ENCODE results near the gene THAP7. TPM values are rescaled to one million over a fixed set of nuclear protein-coding genes. Genes with fewer than 3 reads are reported as not detected.
"Not testable (repeated sequence)": the region's sequence is repeated elsewhere in the genome, so short reads cannot be mapped to it uniquely, and the experiment has no call there.

The THAP7 gene
- total RNA-seq (ENCODE audit: low replicate concordance): 20.0 and 21.8 TPM in 2 replicates

GRCh38 chr22:21001601-21002325 lies at the start of gene THAP7:
TSS of gene THAP7 (minus strand) at chr22:21002118. CDS start at chr22:21001911, 207 bp downstream.
- peak; percentile 96 for DNase-seq (ENCODE audit: low read depth)

DNA sequence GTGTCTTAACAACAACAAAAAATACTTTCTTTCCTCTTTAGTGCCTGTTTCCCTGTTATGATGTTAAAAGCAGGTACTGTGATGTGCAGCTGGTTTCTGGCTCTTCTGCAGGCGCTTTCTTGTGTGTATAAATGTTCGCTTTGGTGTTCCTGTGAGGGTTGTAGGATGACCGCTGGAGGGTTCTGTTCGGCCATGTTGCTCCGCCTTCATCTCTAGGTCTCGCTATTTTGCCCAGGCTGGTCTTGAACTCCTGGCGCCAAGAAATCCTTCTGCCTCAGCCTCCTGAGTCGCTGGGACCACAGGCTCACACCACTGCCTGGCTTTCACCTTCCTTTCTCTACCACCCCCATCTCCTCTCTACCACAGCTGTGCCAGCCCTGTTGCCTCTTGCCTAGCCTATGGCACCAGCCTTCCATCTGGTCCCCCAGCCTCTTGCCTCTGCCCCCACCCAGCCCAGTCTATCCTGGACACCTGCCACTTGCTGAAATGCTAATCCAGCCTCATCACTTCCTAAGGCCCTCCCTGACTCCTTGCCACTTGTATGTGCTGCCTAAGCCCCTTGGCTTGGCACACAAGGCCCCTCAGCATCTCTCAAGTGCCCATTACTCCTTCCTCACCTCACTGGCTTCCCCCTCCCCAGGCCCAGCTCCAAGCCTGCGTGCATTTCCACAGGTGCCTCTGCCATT lies 49.4 kb upstream of the THAP7 start:
- H3K4me3 ChIP-seq (ENCODE audit: low read depth, low read length): no peak overlapping the region
- TF ChIP-seq CTCF (IDR thresholded peaks at IDR 0.05; ENCODE audit: insufficient read depth, low read length): no peak
- DNase-seq (ENCODE audit: low read depth): no peak

More at GRCh38 chr22:21001601-21002325, at the start of gene THAP7:
- H3K4me3 ChIP-seq (ENCODE audit: low read depth, low read length): peak within 1 kb of the TSS; percentile 84
- TF ChIP-seq CTCF (IDR thresholded peaks at IDR 0.05; ENCODE audit: insufficient read depth, low read length): no peak

DNA sequence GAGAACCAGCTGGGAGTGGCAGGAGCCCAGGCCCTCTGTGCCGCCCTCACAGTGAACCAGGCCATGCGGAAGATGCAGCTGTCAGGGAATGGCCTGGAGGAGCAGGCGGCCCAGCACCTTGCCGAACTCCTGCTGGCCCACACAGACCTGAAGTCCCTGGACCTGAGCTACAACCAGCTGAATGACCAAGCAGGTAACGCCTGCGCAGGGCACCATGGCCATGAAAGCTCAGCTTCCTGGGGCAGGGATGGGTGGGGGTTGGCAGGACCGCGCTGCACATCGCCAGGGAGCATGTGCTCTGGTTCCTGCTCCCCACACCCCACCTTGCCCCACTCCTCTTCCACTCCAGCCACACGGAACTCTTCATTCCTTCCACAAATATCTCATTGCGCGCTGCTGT lies 47.0 kb upstream of the THAP7 start:
- H3K4me3 ChIP-seq (ENCODE audit: low read depth, low read length): not testable (repeated sequence)

DNA sequence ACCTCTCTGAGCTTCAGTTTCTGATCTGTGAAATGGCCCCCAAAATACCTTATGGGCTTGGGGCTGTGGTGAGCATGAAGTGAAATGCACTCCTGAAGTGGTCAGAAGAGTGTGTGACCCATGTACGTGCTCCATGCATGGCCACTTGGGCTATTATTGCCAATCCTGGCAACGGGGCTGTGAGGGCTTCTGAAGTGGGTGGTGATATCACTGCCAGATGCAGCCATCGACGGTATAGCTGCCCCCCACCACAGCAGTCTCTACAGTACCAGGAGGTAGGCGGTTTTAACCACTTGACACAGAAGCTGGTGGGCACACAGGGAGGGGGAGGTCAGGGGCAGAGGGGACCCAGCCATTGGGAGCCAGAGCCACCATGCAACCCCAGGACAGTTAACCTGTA lies 46.5 kb upstream of the THAP7 start:
- DNase-seq (ENCODE audit: low read depth); H3K4me3 ChIP-seq (ENCODE audit: low read depth, low read length): not testable (repeated sequence)

More for the DNA sequence above, 47.0 kb upstream of the THAP7 start:
- DNase-seq (ENCODE audit: low read depth): not testable (repeated sequence)

GRCh38 chr22:21047730-21048129 lies 45.8 kb upstream of the THAP7 start:
- no peak overlapping the region for H3K4me3 ChIP-seq (ENCODE audit: low read depth, low read length)
- DNase-seq (ENCODE audit: low read depth): no peak
- no peak for TF ChIP-seq CTCF (IDR thresholded peaks at IDR 0.05; ENCODE audit: insufficient read depth, low read length)

DNA sequence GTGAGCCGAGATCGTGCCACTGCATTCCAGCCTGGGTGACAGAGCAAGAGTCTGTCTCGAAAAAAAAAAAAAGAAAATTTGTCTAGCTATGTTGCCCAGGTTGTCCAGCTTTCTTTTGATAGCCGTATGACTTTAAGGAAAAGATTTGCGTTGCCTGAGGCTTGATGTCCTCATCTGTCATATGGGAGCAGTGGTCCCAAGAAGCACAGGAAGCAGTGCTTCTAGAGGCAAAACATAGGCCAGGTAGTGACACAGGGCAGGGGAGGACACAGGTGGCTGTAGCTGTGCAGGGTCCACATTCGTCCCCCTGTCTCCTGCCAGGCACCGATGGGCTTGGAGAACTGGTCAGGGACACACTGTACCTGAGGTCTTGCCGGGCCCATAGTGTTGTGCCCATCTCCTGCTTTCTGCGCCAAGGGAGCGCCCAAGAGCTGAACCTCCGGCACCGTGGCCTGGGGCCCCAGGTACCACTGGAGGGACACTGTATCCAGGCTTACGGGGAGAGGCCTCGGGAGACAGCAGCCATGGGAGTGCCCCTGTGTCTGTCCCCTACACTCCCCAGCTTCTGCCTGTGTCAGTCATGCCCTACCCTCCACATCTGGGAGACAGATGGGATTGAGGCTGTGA lies 45.2 kb upstream of the THAP7 start:
- H3K4me3 ChIP-seq (ENCODE audit: low read depth, low read length): no peak overlapping the region
- DNase-seq (ENCODE audit: low read depth): no peak
- TF ChIP-seq CTCF (IDR thresholded peaks at IDR 0.05; ENCODE audit: insufficient read depth, low read length): no peak

DNA sequence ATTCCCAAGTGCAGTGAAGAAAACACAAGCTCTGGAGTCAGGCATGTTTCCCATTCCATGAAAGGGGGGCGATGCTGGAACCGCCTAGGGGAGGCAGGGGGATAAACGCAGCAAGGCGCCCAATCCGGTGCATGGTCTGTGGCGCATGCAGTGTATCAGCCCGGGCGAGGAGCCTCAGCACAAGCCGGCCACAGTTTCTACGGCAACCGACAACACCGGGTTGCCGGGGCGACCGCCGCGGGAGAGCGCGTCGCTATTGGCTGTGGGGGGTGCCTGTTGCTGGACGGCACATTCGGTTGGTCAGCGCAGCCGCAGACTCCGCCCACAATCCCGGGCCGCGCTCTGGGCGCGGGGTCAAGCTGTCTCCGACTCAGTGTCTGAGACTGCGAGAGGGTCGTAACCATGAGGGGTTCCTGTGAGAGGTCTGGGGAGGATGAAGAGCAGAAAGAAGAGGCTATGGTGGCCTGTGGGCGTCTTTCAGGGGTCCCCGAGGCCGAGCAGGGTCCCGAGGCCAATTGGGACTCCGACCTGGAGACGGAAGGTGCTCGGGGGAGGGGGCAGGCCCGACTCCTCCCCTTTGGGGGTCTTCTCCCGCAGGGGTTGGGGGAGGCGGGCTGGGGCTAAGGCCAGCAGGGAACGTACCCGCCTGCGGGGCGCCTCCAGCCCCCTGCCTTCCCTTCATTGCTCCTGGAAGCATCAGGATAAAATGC lies 43.8 kb upstream of the THAP7 start, which contains the start of gene LRRC74B:
TSS of gene LRRC74B (plus strand) at position 362 of the 710 bp plus-strand sequence. CDS start at position 403, 41 bp downstream.
- TF ChIP-seq CTCF (IDR thresholded peaks at IDR 0.05; ENCODE audit: insufficient read depth, low read length): no peak
- H3K4me3 ChIP-seq (ENCODE audit: low read depth, low read length): peak within 1 kb of the TSS; percentile 65
- peak; percentile 84 for DNase-seq (ENCODE audit: low read depth)

All from fibroblast of the aortic adventitia (primary cell).